ENCODE data around the gene KIF24.
"Not testable (repeated sequence)": the region's sequence is repeated elsewhere in the genome, so short reads cannot be mapped to it uniquely, and the experiment has no call there.

Gene KIF24

GRCh38 chr9:34362614-34363214 is 33.6 kb upstream of the KIF24 start:
- DNase-seq (ENCODE audit: low spot score) = no peak

- not testable (repeated sequence) for DNase-seq (ENCODE audit: low spot score)
These were observed 23.9 kb upstream of the KIF24 start for GRCh38 chr9:34352957-34353356.

GRCh38 chr9:34352122-34352652 is 23.1 kb upstream of the KIF24 start:
- DNase-seq (ENCODE audit: low spot score) = not testable (repeated sequence)

GRCh38 chr9:34349324-34349723 is 20.3 kb upstream of the KIF24 start:
- no peak for DNase-seq (ENCODE audit: low spot score)

GRCh38 chr9:34347800-34348158 is 18.7 kb upstream of the KIF24 start:
- no peak for DNase-seq (ENCODE audit: low spot score)

GRCh38 chr9:34346873-34347799 is 18.1 kb upstream of the KIF24 start:
- no peak for DNase-seq (ENCODE audit: low spot score)

- DNase-seq (ENCODE audit: low spot score) = no peak
These were observed 14.5 kb upstream of the KIF24 start for GRCh38 chr9:34343605-34344004.

- DNase-seq (ENCODE audit: low spot score) = peak; percentile 71
These were observed 14.0 kb upstream of the KIF24 start for GRCh38 chr9:34343090-34343489.

- DNase-seq (ENCODE audit: low spot score) = no peak
These were observed 12.7 kb upstream of the KIF24 start for GRCh38 chr9:34341659-34342295.

GRCh38 chr9:34338665-34339385 is 9.8 kb upstream of the KIF24 start:
- peak; percentile 83 for DNase-seq (ENCODE audit: low spot score)

GRCh38 chr9:34338079-34338478 is 9.0 kb upstream of the KIF24 start:
- not testable (repeated sequence) for DNase-seq (ENCODE audit: low spot score)

- DNase-seq (ENCODE audit: low spot score) = peak; percentile 37
These were observed 8.3 kb upstream of the KIF24 start for GRCh38 chr9:34337403-34337802.

- DNase-seq (ENCODE audit: low spot score) = peak; percentile 34
These were observed 6.3 kb upstream of the KIF24 start for GRCh38 chr9:34335376-34335775.

- DNase-seq (ENCODE audit: low spot score) = peak; percentile 48
These were observed 5.8 kb upstream of the KIF24 start for GRCh38 chr9:34334916-34335315.

- DNase-seq (ENCODE audit: low spot score) = peak; percentile 99
These were observed 5.3 kb upstream of the KIF24 start for GRCh38 chr9:34334337-34334824.

- DNase-seq (ENCODE audit: low spot score) = peak; percentile 56
These were observed 4.8 kb upstream of the KIF24 start for GRCh38 chr9:34333836-34334235.

GRCh38 chr9:34332076-34332964 is 3.3 kb upstream of the KIF24 start:
- DNase-seq (ENCODE audit: low spot score) = peak; percentile 97

GRCh38 chr9:34331196-34331595 is 2.1 kb upstream of the KIF24 start:
- DNase-seq (ENCODE audit: low spot score) = peak; percentile 18

GRCh38 chr9:34328500-34328986 is 525 bp downstream of the KIF24 start:
- no peak for DNase-seq (ENCODE audit: low spot score)

GRCh38 chr9:34326690-34327089 is 2.4 kb downstream of the KIF24 start:
- DNase-seq (ENCODE audit: low spot score) = no peak
